Activated CD4-positive, alpha-beta memory T cell treated with anti-CD3 and anti-CD28 coated beads, Interleukin-2, amount 10 ng/mL, durations not matched to agents 7 days and 5 days (primary cell): ENCODE results near the gene KRTAP10-4. TPM values are rescaled to one million over a fixed set of nuclear protein-coding genes. Genes with fewer than 3 reads are reported as not detected.
A peak's percentile ranks its signal among the peaks of the same experiment; 100 is the strongest.
"Not testable (repeated sequence)": the region's sequence is repeated elsewhere in the genome, so short reads cannot be mapped to it uniquely, and the experiment has no call there.

Source experiments
- CTCF ChIA-PET: fragments of 350-600 bp; sonication (Branson Sonifier 250); formaldehyde crosslinking; loops from one replicate; lab custom pipeline; 2021; ENCODE audit warnings: antibody characterized with exemption, inconsistent platforms; lab: Charles Lee
- POLR2A ChIA-PET: fragments of 350-600 bp; sonication (Branson Sonifier 250); formaldehyde crosslinking; loops from one replicate; lab custom pipeline; 2021; ENCODE audit warnings: antibody characterized with exemption; lab: Charles Lee
- DNase-seq: peaks from one replicate; pipeline ENCODE4 v3.0.0-alpha.2; 2020
- H3K27ac Mint-ChIP-seq: one replicate; pipeline ENCODE4 v1.8.0; 2021; ENCODE audit warnings: mild to moderate bottlenecking, mixed read lengths
- H3K27me3 Mint-ChIP-seq: one replicate; pipeline ENCODE4 v1.8.0; 2021; ENCODE audit warnings: mixed read lengths
- H3K36me3 Mint-ChIP-seq: one replicate; pipeline ENCODE4 v1.8.0; 2021; ENCODE audit warnings: low read depth, mixed read lengths
- H3K4me1 Mint-ChIP-seq: one replicate; pipeline ENCODE4 v1.8.0; 2021; ENCODE audit warnings: mixed read lengths
- H3K4me3 Mint-ChIP-seq: one replicate; pipeline ENCODE4 v1.8.0; 2021; ENCODE audit warnings: mild to moderate bottlenecking, mixed read lengths
- H3K9me3 Mint-ChIP-seq: one replicate; pipeline ENCODE4 v1.8.0; 2021; ENCODE audit warnings: mixed read lengths
- total RNA-seq, 2 experiments: library from RNA; stranded (reverse); gene quantifications; one replicate each; pipeline ENCODE4 v1.2.3, GENCODE V29; 2021

Gene KRTAP10-4
- total RNA-seq, 2 experiments from 2014 or later, result not detected

- POLR2A ChIA-PET, result interaction anchor here (1.8 kb wide), 1 partner anchor 9 kb away, joined by 4 read pairs; no protein-coding TSS in a partner anchor
Observed at GRCh38 chr21:44610157-44610843, 36.8 kb downstream of the KRTAP10-4 start.

GRCh38 chr21:44611551-44611950 is 38.0 kb downstream of the KRTAP10-4 start:
- Mint-ChIP-seq H3K4me1 (peaks cover 6% of the 10 kb centered on the region), H3K4me3 (no peak overlapping the region), H3K27me3 (peaks cover 9% of the 10 kb centered on the region), H3K9me3 (peaks cover 34% of the 10 kb centered on the region), H3K27ac (no peak overlapping the region), H3K36me3 (peaks cover 10% of the 10 kb centered on the region)
- ChIA-PET POLR2A (no interaction called here), CTCF (no interaction called here)
- DNase-seq, result no peak

More at GRCh38 chr21:44610157-44610843, 36.8 kb downstream of the KRTAP10-4 start:
- CTCF ChIA-PET, H3K4me1 Mint-ChIP-seq, H3K4me3 Mint-ChIP-seq, DNase-seq, H3K27ac Mint-ChIP-seq: not testable (repeated sequence)
- Mint-ChIP-seq H3K27me3 (peaks cover 18% of the 10 kb centered on the region), H3K9me3 (peaks cover 36% of the 10 kb centered on the region), H3K36me3 (peaks cover 10% of the 10 kb centered on the region)

GRCh38 chr21:44612029-44612486 is 38.5 kb downstream of the KRTAP10-4 start, which contains the start of gene KRTAP10-8:
Gene KRTAP10-8 (plus strand): TSS chr21:44612079. CDS start chr21:44612101, 22 bp downstream.
- no peak within 1 kb of the TSS for H3K27ac Mint-ChIP-seq
- no peak for DNase-seq
- H3K4me1 Mint-ChIP-seq, result peaks cover 8% of the 10 kb centered on the region
- H3K9me3 Mint-ChIP-seq, result peaks cover 32% of the 10 kb centered on the region
- ChIA-PET POLR2A (no interaction called here), CTCF (no interaction called here)
- peaks cover 8% of the 10 kb centered on the region for H3K27me3 Mint-ChIP-seq
- peaks cover 10% of the 10 kb centered on the region for H3K36me3 Mint-ChIP-seq
- no peak within 1 kb of the TSS for H3K4me3 Mint-ChIP-seq

- H3K4me3 Mint-ChIP-seq, result no peak overlapping the region
- H3K4me1 Mint-ChIP-seq, result peaks cover 8% of the 10 kb centered on the region
- H3K27ac Mint-ChIP-seq, result no peak overlapping the region
- peaks cover 8% of the 10 kb centered on the region for H3K27me3 Mint-ChIP-seq
- no peak for DNase-seq
- H3K9me3 Mint-ChIP-seq, result peaks cover 32% of the 10 kb centered on the region
- CTCF ChIA-PET, result no interaction called here
- POLR2A ChIA-PET, result no interaction called here
- peaks cover 13% of the 10 kb centered on the region for H3K36me3 Mint-ChIP-seq
Observed at GRCh38 chr21:44612669-44613229, 39.2 kb downstream of the KRTAP10-4 start.

DNA sequence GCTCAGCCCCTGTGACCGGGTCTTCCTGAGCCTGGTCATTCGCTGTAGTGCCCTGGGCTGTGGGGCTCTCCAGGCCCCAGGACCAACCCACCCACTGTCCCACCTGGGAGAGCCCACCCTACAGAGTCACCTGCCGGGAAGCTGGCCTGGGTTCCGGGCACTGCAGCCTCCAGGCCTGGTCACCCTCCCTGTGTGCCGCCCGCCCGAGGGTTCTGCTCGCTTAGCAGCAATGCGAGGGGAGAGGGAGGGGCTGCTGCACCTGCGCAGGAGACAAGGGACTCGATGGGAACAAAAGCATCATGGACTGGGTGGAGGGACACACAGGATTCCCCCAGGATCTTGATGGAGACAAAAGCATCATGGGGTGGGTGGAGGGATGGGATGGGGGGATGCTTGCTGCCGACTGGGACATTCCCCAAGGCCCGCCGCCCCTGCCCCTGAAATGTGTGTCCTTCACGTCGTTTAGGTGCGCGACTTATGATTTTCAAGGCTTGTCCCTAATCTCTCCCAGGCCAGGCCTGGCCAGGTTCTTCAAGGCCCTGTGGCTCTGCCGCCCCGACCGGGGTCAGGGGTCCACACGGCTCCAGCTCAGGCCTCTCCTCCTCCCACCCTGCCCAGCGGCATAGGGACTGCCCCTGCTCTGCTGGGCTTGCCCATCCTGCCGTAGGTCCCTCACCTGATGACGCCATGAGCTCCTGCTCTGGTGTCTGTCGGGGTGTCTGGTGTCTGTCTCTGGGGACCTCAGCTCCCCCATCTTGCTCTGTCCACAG is 40.0 kb downstream of the KRTAP10-4 start:
- ChIA-PET CTCF (no interaction called here), POLR2A (no interaction called here)
- no peak overlapping the region for H3K27ac Mint-ChIP-seq
- H3K4me1 Mint-ChIP-seq, result peaks cover 14% of the 10 kb centered on the region
- H3K9me3 Mint-ChIP-seq, result peaks cover 34% of the 10 kb centered on the region
- H3K4me3 Mint-ChIP-seq, result no peak overlapping the region
- H3K36me3 Mint-ChIP-seq, result peaks cover 17% of the 10 kb centered on the region
- no peak for DNase-seq
- peaks cover 8% of the 10 kb centered on the region for H3K27me3 Mint-ChIP-seq

DNA sequence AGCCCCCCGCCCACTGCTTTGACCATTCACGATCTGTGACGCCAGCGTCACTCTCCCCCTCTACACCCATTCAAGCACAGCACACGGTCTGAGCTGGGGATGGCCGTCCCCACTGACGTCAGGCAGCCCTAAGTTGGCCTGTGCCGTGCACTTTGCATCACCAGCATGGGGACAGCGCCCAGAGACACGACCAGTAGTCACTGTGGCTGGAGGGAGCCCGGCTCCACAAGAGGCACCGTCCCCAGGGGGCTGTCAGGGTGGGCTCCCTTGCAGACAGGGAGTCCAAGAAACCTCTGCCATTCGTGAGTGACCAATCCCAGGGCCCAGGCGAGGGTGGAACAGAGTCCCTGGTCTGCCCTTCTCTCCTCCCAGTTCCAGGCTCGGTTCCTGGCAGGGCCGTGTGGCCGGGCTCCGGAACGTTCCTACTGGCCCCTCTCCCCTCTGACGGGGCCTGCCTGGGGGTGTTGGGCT is 40.7 kb downstream of the KRTAP10-4 start:
- Mint-ChIP-seq H3K27ac (no peak overlapping the region), H3K9me3 (peaks cover 35% of the 10 kb centered on the region), H3K27me3 (peaks cover 5% of the 10 kb centered on the region), H3K36me3 (peaks cover 21% of the 10 kb centered on the region), H3K4me3 (no peak overlapping the region), H3K4me1 (peaks cover 20% of the 10 kb centered on the region)
- POLR2A ChIA-PET, result no interaction called here
- no peak for DNase-seq
- CTCF ChIA-PET, result no interaction called here

DNA sequence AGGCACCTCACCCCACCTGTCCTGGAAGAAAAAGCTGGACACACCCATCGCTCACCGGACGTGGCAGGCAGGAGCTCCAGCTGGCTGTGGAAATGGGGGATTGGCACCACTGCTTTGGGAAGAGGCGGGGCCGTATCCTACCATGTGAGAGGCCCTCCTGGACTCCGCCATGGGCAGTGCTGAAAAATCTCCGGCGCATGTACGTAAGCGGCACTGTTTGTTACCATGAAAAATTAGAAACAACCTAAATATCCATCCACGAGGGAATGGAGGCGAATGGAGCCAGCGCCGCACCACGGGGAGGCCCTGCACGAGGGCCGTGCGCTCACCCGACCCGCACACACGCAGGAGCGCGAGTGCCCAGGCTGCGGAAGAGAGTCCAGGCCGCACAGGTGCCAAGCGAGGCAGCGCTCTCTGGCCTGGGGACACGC is 41.4 kb downstream of the KRTAP10-4 start:
- Mint-ChIP-seq H3K27ac (no peak overlapping the region), H3K4me1 (peaks cover 28% of the 10 kb centered on the region), H3K36me3 (peaks cover 26% of the 10 kb centered on the region), H3K4me3 (no peak overlapping the region), H3K27me3 (no peaks in the 10 kb centered on the region), H3K9me3 (peaks cover 35% of the 10 kb centered on the region)
- CTCF ChIA-PET, result interaction anchor here (0.5 to 0.6 kb wide), 2 partner anchors 102 to 344 kb away, joined by 3 to 10 read pairs; no protein-coding TSS in a partner anchor
- no peak for DNase-seq
- POLR2A ChIA-PET, result no interaction called here

DNA sequence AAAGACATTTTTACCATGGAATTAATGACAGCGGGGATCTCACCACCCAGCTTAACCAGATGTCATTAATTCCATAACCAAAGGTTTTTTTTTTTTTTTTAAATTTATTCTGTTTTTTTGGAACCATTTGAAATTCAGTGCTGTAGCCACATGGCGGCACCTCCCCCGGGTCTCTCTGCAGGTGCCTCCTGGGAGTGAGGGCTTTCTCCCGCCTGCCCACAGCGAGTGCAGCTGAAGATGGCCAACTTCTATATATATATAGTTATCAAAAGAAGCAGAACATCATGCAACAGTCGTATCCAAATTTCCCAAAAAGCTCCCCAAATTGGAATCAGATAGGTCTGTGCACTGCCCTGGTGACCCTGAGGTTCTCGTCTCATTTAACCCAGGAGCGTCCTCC is 41.9 kb downstream of the KRTAP10-4 start:
- Mint-ChIP-seq H3K4me3 (no peak overlapping the region), H3K27ac (no peak overlapping the region), H3K36me3 (peaks cover 30% of the 10 kb centered on the region), H3K27me3 (no peaks in the 10 kb centered on the region), H3K9me3 (peaks cover 34% of the 10 kb centered on the region), H3K4me1 (peaks cover 30% of the 10 kb centered on the region)
- CTCF ChIA-PET, result interaction anchor here (0.5 to 0.6 kb wide), 2 partner anchors 103 to 344 kb away, joined by 3 to 10 read pairs; no protein-coding TSS in a partner anchor
- POLR2A ChIA-PET, result no interaction called here
- no peak for DNase-seq

DNA sequence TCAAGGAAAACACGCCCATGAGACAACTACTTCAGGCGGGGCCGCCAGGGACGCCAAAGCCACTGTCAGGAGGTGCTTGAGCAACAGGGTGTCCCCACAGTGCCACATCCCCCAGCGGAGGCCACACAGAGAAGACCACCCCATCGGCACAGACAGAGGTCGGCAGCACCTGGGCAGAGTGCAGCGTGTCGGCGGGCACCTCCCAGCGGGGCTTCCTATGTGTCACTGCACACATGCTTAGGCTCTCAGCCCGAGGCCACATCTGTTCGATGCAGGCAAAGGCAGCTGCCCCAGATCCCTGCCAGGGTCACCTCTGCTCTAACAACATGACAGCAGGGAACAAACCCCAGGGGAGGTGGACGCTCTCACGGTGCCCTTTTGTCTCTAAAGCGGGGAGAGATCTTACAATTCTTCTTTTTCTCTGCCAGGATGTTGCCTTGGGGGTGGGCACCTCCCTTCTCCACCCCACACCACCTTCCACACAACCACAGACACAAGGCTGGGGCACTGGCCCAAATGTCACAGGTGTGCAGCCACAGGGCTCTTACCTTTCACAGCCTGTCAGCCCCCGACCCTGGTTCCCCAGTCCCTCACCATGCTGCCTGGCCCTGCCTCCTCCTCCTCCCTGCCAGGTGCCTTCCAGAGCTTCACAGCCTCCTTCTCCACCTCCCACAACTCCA is 42.5 kb downstream of the KRTAP10-4 start:
- CTCF ChIA-PET, result no interaction called here

GRCh38 chr21:44616591-44616926 is 43.0 kb downstream of the KRTAP10-4 start:
- CTCF ChIA-PET, result no interaction called here
- DNase-seq, result no peak
- no peak overlapping the region for H3K4me3 Mint-ChIP-seq
- no peaks in the 10 kb centered on the region for H3K27me3 Mint-ChIP-seq
- peaks cover 30% of the 10 kb centered on the region for H3K9me3 Mint-ChIP-seq
- POLR2A ChIA-PET, result interaction anchor here (1.4 kb wide), 1 partner anchor 41 kb away, joined by 3 read pairs; the partner anchor contains the start of gene KRTAP12-3
- H3K4me1 Mint-ChIP-seq, result peaks cover 33% of the 10 kb centered on the region
- peaks cover 30% of the 10 kb centered on the region for H3K36me3 Mint-ChIP-seq
- no peak overlapping the region for H3K27ac Mint-ChIP-seq

More for the DNA sequence above, 42.5 kb downstream of the KRTAP10-4 start:
- peaks cover 30% of the 10 kb centered on the region for H3K36me3 Mint-ChIP-seq
- H3K4me1 Mint-ChIP-seq, result peaks cover 33% of the 10 kb centered on the region
- H3K4me3 Mint-ChIP-seq, result no peak overlapping the region
- POLR2A ChIA-PET, result interaction anchor here (1.4 kb wide), 1 partner anchor 42 kb away, joined by 3 read pairs; the partner anchor contains the start of gene KRTAP12-3
- DNase-seq, result no peak
- no peaks in the 10 kb centered on the region for H3K27me3 Mint-ChIP-seq
- H3K9me3 Mint-ChIP-seq, result peaks cover 35% of the 10 kb centered on the region
- no peak overlapping the region for H3K27ac Mint-ChIP-seq

DNA sequence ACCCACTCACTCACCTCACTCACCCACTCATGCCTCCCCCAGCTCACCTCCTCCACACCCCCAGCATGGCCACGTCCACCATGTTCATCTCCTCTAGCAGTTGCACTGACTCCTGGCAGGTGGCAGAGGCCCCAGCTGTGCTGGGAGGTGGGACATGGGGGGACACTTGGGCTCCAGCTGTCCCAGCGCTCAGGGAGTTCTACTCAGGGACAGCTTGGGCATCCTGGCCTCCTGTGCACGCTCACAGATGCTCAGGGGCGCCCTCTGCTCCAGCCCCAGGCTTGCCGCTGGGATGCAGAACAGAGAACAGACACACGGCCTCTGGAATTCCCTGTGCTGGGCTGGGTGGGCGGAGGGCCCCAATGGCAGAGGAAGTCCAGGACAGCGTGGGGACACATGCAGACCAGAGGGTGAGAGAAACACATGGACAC is 43.6 kb downstream of the KRTAP10-4 start:
- ChIA-PET CTCF (no interaction called here), POLR2A (interaction anchor here (1.4 kb wide), 1 partner anchor 41 kb away, joined by 3 read pairs; the partner anchor contains the start of gene KRTAP12-3)
- no peak for DNase-seq

GRCh38 chr21:44618504-44618903 is 45.0 kb downstream of the KRTAP10-4 start:
- no peak for DNase-seq
- POLR2A ChIA-PET, result interaction anchor here (0.7 to 2.0 kb wide), 9 partner anchors 9 to 71 kb away, joined by 3 to 18 read pairs (median 4); partner anchors contain the start of genes KRTAP12-3 and KRTAP12-4

More for the DNA sequence above, 43.6 kb downstream of the KRTAP10-4 start:
- Mint-ChIP-seq H3K4me1 (peaks cover 33% of the 10 kb centered on the region), H3K27me3 (no peaks in the 10 kb centered on the region), H3K27ac (no peak overlapping the region), H3K4me3 (no peak overlapping the region), H3K9me3 (peaks cover 31% of the 10 kb centered on the region), H3K36me3 (peaks cover 30% of the 10 kb centered on the region)

More at GRCh38 chr21:44618504-44618903, 45.0 kb downstream of the KRTAP10-4 start:
- Mint-ChIP-seq H3K27ac (peak overlapping the region; percentile 73), H3K27me3 (peaks cover 4% of the 10 kb centered on the region), H3K36me3 (peaks cover 41% of the 10 kb centered on the region), H3K4me3 (peak overlapping the region; percentile 42), H3K4me1 (peaks cover 33% of the 10 kb centered on the region), H3K9me3 (peaks cover 37% of the 10 kb centered on the region)
- CTCF ChIA-PET, result interaction anchor here (0.8 to 1.5 kb wide), 6 partner anchors 23 to 182 kb away, joined by 3 to 6 read pairs (median 4); partner anchors contain the start of gene KRTAP12-3
